Forelimb muscle (tissue), 1 donor: ENCODE data around the gene CDX2. TPM values are rescaled to one million over a fixed set of nuclear protein-coding genes. Genes with fewer than 3 reads are reported as not detected.

Source experiments
- DNase-seq: peaks from one replicate; pipeline ENCODE4 v3.0.0-alpha.2; 2013; ENCODE audit warnings: low read depth
- polyA plus RNA-seq: library from polyadenylated mRNA; unstranded; fragments of 120-200 nt; gene quantifications from one replicate; pipeline ENCODE4 v1.2.1, GENCODE V29; 2013; ENCODE audit not compliant: insufficient read length

The CDX2 gene
- polyA plus RNA-seq, 1 donor = not detected

- no peak for DNase-seq
Measured at GRCh38 chr13:27918918-27919658, 50.0 kb downstream of the CDX2 start.

DNA sequence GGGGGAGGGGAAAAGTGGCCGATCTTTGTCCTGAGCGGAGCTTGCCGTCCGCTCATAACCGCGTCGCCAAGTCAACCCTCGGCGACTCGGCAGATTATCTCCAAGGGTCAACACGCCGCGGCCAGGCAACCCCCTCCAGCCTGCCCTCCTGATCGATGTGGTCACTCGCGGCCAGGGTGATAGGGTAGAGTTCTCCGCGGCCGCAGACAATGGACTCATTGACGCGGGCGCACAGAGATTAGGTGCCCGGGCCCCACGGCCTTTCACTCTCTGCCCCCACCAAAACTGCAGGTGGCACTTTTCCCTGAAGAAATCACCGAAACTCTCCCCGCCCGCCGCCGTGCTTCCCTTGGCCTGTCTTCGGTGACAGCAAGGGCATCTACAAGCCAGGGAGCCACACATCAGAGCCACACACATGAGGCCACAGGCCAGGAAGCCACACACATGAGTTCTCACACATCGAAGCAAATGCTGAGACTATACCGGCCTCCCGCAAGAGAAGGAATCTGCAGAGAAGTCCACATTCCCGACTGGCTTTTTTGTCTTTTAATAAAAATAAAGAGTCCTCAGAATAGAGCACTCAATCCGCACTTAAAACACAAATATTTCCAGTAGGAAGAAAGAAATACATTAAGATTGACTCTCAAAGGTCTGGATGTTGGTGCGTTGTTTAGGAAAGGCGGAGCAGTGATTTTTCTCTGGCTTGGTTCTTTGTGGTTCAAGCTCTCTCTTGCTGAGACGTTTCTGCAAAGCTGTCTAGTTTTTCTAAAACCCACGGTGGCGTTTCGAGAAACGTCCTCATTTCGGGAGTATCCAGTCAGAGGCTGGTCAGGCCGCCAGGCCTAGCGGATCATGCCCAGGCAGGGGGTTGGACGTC, 50.8 kb downstream of the CDX2 start:
- no peak for DNase-seq

DNA sequence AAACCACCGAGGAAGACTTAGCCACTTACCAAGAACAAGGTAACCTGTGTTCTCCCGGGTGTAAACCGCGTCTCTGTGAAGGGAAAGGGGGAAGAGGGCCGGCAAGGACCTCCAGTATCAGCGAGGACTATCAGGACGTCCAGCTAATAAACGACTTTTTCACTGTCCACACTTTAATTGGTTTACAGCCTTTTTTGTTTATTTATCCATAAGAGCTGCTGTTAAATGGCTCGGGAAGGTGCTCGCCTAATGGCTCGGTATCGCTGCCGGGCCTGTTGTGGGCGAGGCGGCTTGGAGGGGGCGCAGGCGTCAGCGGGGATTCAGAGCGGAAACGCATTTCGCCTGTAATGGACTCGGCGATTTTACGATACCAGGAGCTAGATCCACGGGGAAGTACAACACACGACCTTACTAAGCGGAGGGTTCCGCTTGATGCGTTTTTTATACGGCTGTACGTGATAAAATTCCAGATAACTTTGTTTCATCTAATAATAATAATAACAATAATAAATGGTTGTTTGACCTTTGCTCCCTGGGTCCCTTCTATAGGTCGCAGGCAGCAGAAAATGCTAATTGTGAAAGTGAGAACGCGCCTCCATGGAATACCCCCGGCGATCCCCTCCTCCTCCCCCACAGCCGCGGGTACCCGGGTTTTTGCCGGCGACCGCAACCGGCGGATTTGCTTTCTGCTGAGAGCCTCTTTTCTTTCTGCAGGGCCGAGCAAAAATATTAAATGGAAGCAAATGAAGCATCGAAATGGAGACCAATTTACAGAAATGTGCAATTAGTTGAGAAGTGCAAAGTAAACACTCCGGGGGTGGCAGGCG, 51.8 kb downstream of the CDX2 start:
- no peak for DNase-seq

GRCh38 chr13:27915301-27916207, 53.6 kb downstream of the CDX2 start:
- DNase-seq = no peak

DNA sequence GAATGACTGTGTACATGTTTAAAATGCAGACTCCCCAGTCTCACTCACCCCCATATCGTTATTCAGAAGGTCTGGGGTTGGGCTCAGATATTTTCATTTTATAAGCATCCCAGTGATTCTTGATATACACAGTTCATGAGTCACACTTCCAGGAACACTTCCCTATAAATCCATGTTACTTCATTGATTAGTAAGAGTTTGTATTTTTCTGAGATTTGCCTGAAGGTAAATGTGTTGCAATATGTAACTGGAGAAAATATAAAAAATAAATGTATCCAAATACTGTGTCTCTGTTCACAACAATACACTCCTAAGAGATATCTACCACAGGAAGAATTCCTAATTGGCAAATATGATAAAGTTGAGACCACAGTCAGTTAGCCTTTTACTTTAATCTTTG, 56.0 kb downstream of the CDX2 start:
- no peak for DNase-seq

DNA sequence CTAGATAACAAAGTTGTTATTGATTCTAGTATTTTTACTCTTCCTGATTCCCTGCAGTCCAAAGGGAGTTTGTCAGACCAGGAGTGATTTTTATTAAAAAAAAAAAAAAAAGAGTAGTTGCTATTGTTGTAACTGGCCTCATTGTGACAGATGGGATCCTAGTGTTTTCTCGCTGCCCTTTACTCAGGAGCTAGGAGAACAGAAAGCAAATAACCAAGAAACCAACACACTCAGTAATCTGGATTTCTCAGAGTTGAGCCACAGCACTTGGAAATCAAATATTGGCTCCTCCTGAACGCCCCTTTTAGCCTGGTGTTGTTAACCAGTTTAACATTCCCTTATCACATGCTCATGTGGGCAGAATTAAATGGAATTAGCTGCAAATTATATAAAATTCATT, 57.6 kb downstream of the CDX2 start:
- DNase-seq = no peak

Other genes starting within 250 kb of the CDX2 start
- not detected for gene GSX1, start 176.8 kb downstream of the CDX2 start, polyA plus RNA-seq
- not detected for gene PDX1, start 49.3 kb downstream of the CDX2 start, polyA plus RNA-seq
- not detected for gene URAD, start 19.4 kb upstream of the CDX2 start, polyA plus RNA-seq
- gene FLT3, start 131.3 kb upstream of the CDX2 start, polyA plus RNA-seq = 0.15 TPM
- gene PAN3, start 169.2 kb upstream of the CDX2 start, polyA plus RNA-seq = 20.8 TPM